Measurements from ENCODE around the gene PIK3IP1. TPM values are rescaled to one million over a fixed set of nuclear protein-coding genes. Genes with fewer than 3 reads are reported as not detected.

The PIK3IP1 gene
- total RNA-seq, 1 experiment from 2014 or later = 0.87 TPM

DNA sequence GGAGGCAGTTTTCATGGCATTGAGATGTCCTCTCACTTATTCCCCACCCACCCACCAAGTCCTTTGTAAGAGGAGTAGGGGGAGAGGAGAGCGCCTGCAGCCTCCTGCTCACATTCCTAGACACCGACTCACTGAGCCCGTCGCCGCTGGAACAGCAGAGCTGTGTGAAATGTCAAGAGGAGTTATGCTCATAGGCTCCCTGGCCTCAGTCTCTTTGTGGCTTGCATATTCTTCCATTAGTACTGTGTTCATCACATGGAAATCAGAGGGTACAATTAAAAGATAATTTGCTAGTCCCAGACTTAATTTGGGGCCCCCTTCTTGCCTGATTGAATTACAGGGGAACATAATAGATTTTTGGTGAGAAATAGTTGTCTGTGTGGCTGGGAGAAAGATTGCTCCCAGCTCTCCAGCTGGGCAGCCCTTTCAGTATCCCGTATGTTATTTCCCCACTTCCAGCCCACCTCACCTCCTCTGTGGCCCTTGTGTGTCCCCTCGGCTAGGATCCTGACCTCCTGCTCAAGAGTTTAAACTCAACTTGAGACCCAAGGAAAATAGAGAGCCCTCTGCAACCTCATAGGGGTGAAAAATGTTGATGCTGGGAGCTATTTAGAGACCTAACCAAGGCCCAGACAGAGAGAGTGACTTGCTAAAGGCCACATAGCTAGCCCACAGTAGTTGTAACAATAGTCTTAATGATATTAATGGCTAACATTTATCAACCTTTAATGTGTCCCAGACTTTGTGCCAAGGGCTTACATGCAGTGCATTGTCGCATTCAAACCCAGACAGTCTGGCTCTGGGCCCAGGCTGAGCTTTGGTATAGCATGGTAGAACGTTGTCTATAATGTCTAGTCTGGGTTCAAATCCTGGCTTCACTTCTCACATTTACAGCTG lies 48.0 kb downstream of the PIK3IP1 start:
- H2BK20ac ChIP-seq (ENCODE audit: low read depth, low read length, poor library complexity, severe bottlenecking) = no peak overlapping the region
- peaks cover 47 to 53% of the 10 kb centered on the region in 2 experiments for H3K4me1 Mint-ChIP-seq
- no peaks in the 10 kb centered on the region for H3K9me3 Mint-ChIP-seq

More for the DNA sequence above, 48.0 kb downstream of the PIK3IP1 start:
- no peak overlapping the region for H4K8ac ChIP-seq (replicated peaks; ENCODE audit: insufficient read length, low read depth, low read length)
- H3K27ac ChIP-seq (ENCODE audit: insufficient read length, low read depth, low read length) = no peak overlapping the region
- no CpG with 5 or more reads among the region's 9 CpGs for WGBS (ENCODE audit: extremely low coverage, insufficient read length, low lambda C conversion rate)
- H3K36me3 Mint-ChIP-seq (ENCODE audit: insufficient read depth in 1 of 3, low read depth in 3 of 3) = peaks cover 0 to 4% (median 4%) of the 10 kb centered on the region in 3 experiments; a peak in 4 of 7 replicates
- no peak overlapping the region for H2BK5ac ChIP-seq (ENCODE audit: insufficient read length, low read length)
- H2BK120ac ChIP-seq (ENCODE audit: low read depth, low read length, poor library complexity, severe bottlenecking) = no peak overlapping the region
- H2AK5ac ChIP-seq (ENCODE audit: insufficient read length, low read length) = no peak overlapping the region
- H3K18ac ChIP-seq (ENCODE audit: insufficient read length, low read depth, low read length) = no peak overlapping the region
- H4K5ac ChIP-seq (ENCODE audit: insufficient read length, low read depth, low read length) = no peak overlapping the region
- no peak overlapping the region for H3K14ac ChIP-seq (ENCODE audit: insufficient read depth, low read length)
- no peaks in the 10 kb centered on the region for H4K20me1 ChIP-seq (ENCODE audit: control insufficient read depth, insufficient read depth, insufficient read length)
- no peaks in the 10 kb centered on the region; the same call in 1 of the 2 replicates for H3K27me3 Mint-ChIP-seq (ENCODE audit: low read depth)
- peak overlapping the region; percentile 13 for H3K4me2 ChIP-seq (ENCODE audit: insufficient read depth, insufficient read length, low read length)
- H3K56ac ChIP-seq (ENCODE audit: insufficient read length, low read depth, low read length) = no peak overlapping the region
- H2BK12ac ChIP-seq (ENCODE audit: insufficient read length, low read depth, low read length) = no peak overlapping the region
- no peak overlapping the region for H3K23ac ChIP-seq (ENCODE audit: insufficient read length, low read depth, low read length)
- H2BK15ac ChIP-seq (ENCODE audit: low read depth, low read length) = no peak overlapping the region
- TF ChIP-seq, protein P1, sequence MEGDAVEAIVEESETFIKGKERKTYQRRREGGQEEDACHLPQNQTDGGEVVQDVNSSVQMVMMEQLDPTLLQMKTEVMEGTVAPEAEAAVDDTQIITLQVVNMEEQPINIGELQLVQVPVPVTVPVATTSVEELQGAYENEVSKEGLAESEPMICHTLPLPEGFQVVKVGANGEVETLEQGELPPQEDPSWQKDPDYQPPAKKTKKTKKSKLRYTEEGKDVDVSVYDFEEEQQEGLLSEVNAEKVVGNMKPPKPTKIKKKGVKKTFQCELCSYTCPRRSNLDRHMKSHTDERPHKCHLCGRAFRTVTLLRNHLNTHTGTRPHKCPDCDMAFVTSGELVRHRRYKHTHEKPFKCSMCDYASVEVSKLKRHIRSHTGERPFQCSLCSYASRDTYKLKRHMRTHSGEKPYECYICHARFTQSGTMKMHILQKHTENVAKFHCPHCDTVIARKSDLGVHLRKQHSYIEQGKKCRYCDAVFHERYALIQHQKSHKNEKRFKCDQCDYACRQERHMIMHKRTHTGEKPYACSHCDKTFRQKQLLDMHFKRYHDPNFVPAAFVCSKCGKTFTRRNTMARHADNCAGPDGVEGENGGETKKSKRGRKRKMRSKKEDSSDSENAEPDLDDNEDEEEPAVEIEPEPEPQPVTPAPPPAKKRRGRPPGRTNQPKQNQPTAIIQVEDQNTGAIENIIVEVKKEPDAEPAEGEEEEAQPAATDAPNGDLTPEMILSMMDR (conservative IDR thresholded peaks at IDR 0.05) = no peak
- H3K79me2 ChIP-seq (ENCODE audit: insufficient read depth, low read length) = no peaks in the 10 kb centered on the region
- H3K9ac ChIP-seq (ENCODE audit: extremely low read depth, insufficient read length, low read length) = no peak overlapping the region
- no peak overlapping the region for H3K4me3 Mint-ChIP-seq
- no peak overlapping the region for H3K4ac ChIP-seq (ENCODE audit: low read depth, low read length)
- H3K23me2 ChIP-seq (ENCODE audit: insufficient read length, low read depth, low read length, poor library complexity, severe bottlenecking) = no peaks in the 10 kb centered on the region
- H4K91ac ChIP-seq (ENCODE audit: insufficient read length, low read depth, low read length) = no peak overlapping the region
- no peaks in the 10 kb centered on the region for H3K27me3 ChIP-seq (ENCODE audit: insufficient read depth, low read length)
- H3K9me3 ChIP-seq (ENCODE audit: control insufficient read depth, low read depth, low read length) = no peaks in the 10 kb centered on the region
- no peaks in the 10 kb centered on the region for H3K79me1 ChIP-seq (ENCODE audit: insufficient read depth, low read depth, low read length, poor library complexity, severe bottlenecking)
- no peak overlapping the region for H3T11ph ChIP-seq (ENCODE audit: low read length)
- H3K4me1 ChIP-seq (ENCODE audit: insufficient read depth, low read length) = peaks cover 7% of the 10 kb centered on the region; the same call in 1 of the 2 replicates
- peak; percentile 83 for DNase-seq
- peak overlapping the region; percentile 37 to 91 (median 77); a peak in 4 of 7 replicates for H3K27ac Mint-ChIP-seq
- H2AFZ ChIP-seq (ENCODE audit: low read length) = no peak overlapping the region
